ENCODE measurements around the gene SNCG.
"Not testable (repeated sequence)": the region's sequence is repeated elsewhere in the genome, so short reads cannot be mapped to it uniquely, and the experiment has no call there.

SNCG gene

GRCh38 chr10:86944907-86945306 is 13.5 kb upstream of the SNCG start:
- no peak for DNase-seq (ENCODE audit: low read depth, low spot score)

GRCh38 chr10:86945361-86946212 is 12.8 kb upstream of the SNCG start:
- no peak for DNase-seq (ENCODE audit: low read depth, low spot score)

DNA sequence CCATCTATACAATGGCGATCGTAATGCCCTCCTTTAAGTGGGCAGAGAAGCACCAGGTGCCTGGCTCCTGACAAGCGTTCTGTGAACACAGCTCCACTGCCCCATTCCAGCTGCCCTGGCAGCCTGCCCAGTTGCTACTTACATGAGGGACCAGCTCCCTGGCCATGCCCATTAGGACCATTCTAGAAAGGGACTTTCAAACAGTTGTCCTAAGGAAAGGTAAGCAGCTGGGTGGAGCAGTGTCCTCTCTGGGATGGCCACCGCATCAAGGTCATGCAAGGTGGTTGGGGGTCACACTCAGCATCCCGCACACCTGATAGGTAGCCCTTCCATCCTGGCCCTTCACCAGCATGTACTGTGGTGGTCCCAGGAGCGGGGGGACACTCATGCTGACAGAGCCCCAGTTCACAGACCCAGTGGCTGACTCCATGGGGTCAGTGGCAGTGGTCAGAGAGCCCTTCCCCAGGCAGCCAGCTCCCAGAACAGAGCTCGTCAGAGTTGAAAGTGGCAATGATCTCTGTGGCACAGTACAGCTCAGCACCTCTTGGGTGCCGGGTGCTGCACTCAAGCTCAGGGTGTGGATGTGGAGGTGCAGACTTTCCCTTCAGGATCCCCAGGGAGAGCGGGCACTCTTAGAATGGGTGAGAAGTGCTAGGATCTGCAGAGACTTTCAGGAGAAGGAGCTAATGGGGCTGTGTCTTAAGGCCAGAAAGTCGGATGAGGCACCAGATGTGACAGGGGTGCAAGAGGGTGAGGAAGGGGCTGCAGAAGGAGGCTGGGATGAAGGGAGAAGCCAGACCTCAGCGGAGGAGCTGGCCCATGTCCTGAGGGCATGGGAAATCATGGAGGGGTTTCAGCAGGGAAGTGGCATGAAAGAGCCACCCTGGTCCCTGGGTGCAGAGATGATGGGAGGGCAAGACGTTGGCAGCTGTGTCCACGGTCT is 11.9 kb upstream of the SNCG start:
- DNase-seq (ENCODE audit: low read depth, low spot score), result no peak

DNA sequence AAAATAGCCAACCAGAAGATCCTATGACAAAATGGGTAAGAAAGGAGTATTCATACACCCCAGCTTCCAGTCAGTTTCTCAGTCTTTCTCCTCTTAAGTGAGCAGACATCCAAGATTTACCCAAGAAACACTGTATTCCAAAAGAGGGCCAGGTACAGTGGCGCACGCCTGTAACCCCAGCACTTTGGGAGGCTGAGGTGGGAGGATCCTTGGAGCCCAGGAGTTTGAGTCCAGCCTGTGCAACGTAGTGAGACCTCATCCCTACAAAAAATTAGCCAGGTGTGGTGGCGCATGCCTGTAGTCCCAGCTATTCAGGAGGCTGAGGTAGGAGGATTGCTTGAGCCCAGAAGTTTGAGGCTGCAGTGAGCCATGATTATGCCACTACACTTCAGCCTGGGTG is 10.6 kb upstream of the SNCG start:
- DNase-seq (ENCODE audit: low read depth, low spot score), result not testable (repeated sequence)

DNA sequence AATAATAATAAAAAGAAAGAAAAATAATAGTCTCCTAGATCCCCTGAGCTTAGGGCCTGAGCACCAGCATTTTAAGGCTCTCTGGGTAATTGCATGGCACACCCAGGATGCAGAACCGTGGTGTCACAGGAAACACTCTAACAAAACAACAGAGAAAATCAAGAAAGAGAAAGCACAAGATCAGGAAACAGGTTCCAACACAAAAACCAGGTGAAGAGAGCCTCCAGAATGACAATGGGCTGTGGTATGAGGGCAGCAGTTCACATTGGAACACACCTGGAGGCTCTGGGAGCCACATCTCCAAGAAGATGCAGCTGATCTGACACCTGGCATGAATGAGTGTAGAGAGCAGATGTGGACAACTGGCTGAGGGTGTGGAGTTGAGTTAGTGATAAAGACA is 8.1 kb upstream of the SNCG start:
- DNase-seq (ENCODE audit: low read depth, low spot score), result no peak

DNA sequence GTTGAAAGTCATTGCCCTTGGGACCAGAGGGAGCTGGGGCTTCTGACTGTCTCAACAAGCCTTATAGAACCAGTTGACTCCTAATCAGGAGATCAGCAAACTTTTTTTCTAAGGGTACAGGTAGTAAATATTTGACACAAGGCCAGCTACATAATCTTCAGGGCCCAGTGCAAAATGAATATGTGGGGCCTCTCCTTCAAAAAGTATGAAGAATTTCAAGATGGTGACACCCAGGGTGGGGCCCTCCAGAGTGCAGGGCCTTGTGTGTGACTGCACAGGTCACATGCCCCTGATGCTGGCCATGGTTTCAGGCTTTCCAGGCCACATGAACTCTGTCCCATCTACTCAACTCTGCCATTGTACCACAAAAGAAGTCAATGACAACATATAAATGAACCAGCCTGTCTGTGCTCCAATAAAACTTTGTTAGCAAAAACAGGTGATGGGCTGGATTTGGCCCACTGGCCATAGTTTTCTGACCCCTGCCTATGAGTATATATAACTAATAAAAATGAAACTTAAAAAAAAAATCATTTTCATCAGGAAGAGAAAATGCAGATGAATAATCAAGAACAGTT is 7.1 kb upstream of the SNCG start:
- DNase-seq (ENCODE audit: low read depth, low spot score), result no peak

- no peak for DNase-seq (ENCODE audit: low read depth, low spot score)
These were observed 6.3 kb upstream of the SNCG start for GRCh38 chr10:86952106-86952505.

DNA sequence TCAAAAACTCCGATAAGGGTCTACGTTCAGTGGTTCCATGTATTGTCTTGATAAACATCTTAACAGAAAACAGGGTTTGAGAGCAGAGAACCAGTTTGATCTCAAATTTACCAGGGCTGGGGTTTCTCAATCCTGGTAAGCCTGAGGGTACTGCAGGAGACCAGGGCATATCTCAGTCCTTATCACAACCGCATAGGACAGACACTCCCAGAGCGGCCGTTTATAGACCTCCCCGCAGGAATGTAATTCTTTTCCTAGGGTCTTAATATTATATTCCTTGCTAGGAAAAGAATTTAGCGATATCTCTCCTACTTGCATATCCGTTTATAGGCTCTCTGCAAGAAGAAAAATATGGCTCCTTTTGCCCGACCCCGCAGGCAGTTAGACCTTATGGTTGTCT is 5.7 kb upstream of the SNCG start:
- DNase-seq (ENCODE audit: low read depth, low spot score), result not testable (repeated sequence)

DNA sequence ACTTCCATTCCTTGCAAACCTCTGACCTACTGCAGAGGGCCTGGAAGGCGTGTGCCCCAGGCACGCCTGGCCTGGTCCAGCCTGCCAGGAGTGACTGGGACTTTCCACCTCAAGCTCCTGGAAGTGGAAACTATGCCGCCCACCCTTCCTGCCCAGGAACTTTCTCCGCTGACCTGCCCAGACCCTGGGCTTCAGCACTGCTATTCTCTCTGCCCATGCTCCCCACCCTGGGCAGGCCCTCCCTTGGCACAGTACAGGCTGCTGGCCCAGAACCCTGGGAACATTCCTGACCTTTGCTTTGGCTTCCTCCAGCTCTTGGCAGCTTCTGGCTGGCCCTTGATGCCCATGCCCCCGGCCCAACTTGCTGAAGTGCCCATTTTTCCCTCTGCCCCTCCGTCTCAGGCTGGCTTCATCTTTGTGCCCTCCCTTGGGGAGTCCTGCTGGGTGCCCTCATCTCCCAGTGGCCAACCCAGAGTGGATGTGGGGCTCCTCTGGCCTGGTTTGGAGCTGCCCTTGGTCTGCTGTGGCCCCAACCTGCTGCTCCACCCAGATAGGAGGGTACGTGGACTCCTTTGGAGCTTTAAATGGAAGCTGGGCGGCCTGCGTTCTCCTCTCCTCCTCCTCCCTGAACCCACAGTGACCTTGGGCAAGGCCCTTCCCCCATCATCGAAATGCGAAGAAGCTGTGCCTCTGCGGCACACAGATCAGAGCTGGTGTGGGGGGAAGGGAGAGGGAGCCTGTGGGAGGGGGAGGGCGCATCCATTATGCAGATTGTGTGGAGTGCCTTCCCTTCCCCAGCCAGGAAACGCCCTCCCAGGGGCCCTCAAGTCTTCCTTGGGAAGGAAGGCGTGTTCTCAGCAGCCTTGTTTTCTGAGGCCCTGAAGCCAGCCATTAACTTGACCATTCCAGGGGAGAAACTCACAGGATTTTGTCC is 4.4 kb upstream of the SNCG start:
- no peak for DNase-seq (ENCODE audit: low read depth, low spot score)

GRCh38 chr10:86954681-86955500 is 3.5 kb upstream of the SNCG start:
- DNase-seq (ENCODE audit: low read depth, low spot score), result no peak

GRCh38 chr10:86955501-86956194 is 2.8 kb upstream of the SNCG start:
- DNase-seq (ENCODE audit: low read depth, low spot score), result no peak

- no peak for DNase-seq (ENCODE audit: low read depth, low spot score)
These were observed 2.1 kb upstream of the SNCG start for GRCh38 chr10:86956195-86956847.

DNA sequence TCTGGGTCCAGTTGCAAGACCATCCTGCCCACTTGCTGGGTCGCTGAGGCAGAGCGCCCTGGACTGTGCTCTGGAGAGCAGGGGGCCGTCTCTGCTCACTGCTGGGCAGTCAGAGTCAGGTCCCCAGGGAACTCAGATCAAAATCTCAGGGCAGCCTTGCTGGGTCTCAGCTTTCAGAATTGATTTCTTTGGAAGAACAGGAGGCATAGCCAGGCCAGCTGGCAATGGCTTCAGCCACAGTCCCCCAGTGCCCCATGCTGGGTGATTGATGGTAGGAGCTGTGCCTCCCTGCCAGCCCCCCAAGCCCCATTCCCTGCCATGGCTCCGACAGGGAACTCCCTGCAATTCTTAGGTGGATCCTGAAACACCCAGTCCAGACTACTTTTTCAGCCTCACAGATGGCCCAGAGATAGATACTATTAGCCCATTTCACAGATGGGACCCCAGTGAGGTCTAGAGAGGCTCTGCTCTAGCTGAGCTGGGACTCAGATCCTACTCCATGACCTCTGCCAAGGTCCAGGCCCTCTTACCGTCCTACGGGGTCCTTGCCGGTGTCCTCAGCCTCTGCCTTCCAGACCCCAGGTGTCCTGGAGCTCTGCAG is 1.5 kb upstream of the SNCG start:
- no peak for DNase-seq (ENCODE audit: low read depth, low spot score)

DNA sequence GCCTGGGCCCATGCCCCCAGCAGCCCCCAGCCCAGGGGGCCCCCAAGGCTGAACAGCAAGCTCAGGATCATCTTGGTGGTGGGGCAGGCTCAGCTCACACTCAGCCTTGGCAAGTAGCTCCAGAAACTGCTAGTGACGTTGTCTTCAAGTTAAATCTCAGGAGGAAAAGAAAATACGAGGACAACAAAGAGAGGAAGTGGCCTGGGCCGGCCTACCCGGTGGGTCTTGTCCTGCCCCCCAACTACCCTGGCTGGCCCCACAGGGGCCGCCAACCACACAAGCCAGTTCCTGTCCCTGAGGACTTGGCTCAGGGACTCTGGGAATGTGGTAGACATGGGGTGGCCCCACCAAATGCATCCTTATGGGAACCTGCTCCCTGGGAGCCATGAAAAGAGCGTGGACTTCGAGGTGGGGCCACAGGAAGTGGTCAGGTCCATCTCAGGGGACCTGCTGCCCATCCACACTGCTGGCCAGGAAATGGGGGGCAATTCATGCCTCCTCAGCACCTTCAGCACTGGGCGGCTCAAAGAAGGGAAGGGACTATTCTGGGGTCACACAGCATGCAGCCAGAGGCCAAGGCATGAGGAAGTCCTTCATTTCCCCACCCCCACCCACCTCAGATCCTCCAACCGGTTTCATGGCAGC is 806 bp upstream of the SNCG start, which contains the start of gene MMRN2:
Gene MMRN2, minus strand, starts transcription at position 145 of the 645 bp plus-strand sequence. Its CDS starts 74 bp downstream, at position 71.
- DNase-seq (ENCODE audit: low read depth, low spot score), result no peak

GRCh38 chr10:86958901-86959736 is 720 bp downstream of the SNCG start:
- DNase-seq (ENCODE audit: low read depth, low spot score), result no peak

- DNase-seq (ENCODE audit: low read depth, low spot score), result no peak
These were observed 1.3 kb downstream of the SNCG start for GRCh38 chr10:86959737-86960002.
